Measurements from ENCODE around the gene YWHAG. TPM values are rescaled to one million over a fixed set of nuclear protein-coding genes. Genes with fewer than 3 reads are reported as not detected.

YWHAG gene
- total and polyA plus RNA-seq, 3 donors from 2014 or later, result 67.4 to 80.2 (median 78.4) TPM

- TF ChIP-seq CTCF (IDR thresholded peaks at IDR 0.05) (no peak), POLR2A (IDR thresholded peaks at IDR 0.05) (no peak)
- peaks cover 32% of the 10 kb centered on the region for H3K4me1 ChIP-seq
- H3K27me3 ChIP-seq, result no peaks in the 10 kb centered on the region
- peak overlapping the region; percentile 21 to 62 for H3K27ac ChIP-seq
- WGBS, 2 donors, result 67% methylated on average over 6 of the region's 6 CpGs
- H3K9me3 ChIP-seq, result no peaks in the 10 kb centered on the region
- intact Hi-C loops (cut with DNase I; ENCODE audit: low total_unique reads), result no loop called here
- no peak for DNase-seq
- no peaks in the 10 kb centered on the region for H3K36me3 ChIP-seq (ENCODE audit: low read depth, missing control alignments)
- no peak overlapping the region for H3K4me3 ChIP-seq
Measured at GRCh38 chr7:76334320-76334967, 24.3 kb downstream of the YWHAG start.

- DNase-seq, result peak; percentile 87
Measured at GRCh38 chr7:76333511-76334101, 25.2 kb downstream of the YWHAG start.

GRCh38 chr7:76332078-76332477 is 26.7 kb downstream of the YWHAG start:
- Histone ChIP-seq H3K27me3 (no peaks in the 10 kb centered on the region), H3K36me3 (ENCODE audit: low read depth, missing control alignments) (no peaks in the 10 kb centered on the region), H3K4me1 (peaks cover 25% of the 10 kb centered on the region), H3K27ac (no peak overlapping the region), H3K9me3 (no peaks in the 10 kb centered on the region), H3K4me3 (no peak overlapping the region)
- TF ChIP-seq POLR2A (IDR thresholded peaks at IDR 0.05) (no peak), CTCF (IDR thresholded peaks at IDR 0.05) (no peak)
- DNase-seq, result no peak
- 71 to 81% methylated on average over 9 of the region's 9 CpGs for WGBS, 2 donors
- intact Hi-C loops (cut with DNase I; ENCODE audit: low total_unique reads), result no loop called here

More at GRCh38 chr7:76333511-76334101, 25.2 kb downstream of the YWHAG start:
- peaks cover 32% of the 10 kb centered on the region for H3K4me1 ChIP-seq
- H3K27ac ChIP-seq, result peak overlapping the region; percentile 21 to 62
- H3K9me3 ChIP-seq, result no peaks in the 10 kb centered on the region
- no peak for TF ChIP-seq POLR2A (IDR thresholded peaks at IDR 0.05)
- TF ChIP-seq CTCF (IDR thresholded peaks at IDR 0.05), result no peak
- H3K4me3 ChIP-seq, result no peak overlapping the region
- intact Hi-C loops (cut with DNase I; ENCODE audit: low total_unique reads), result no loop called here
- no peaks in the 10 kb centered on the region for H3K27me3 ChIP-seq
- no peaks in the 10 kb centered on the region for H3K36me3 ChIP-seq (ENCODE audit: low read depth, missing control alignments)
- WGBS, 2 donors, result 37 to 55% methylated on average over 14 of the region's 14 CpGs

GRCh38 chr7:76330673-76331072 is 28.1 kb downstream of the YWHAG start:
- 72 to 80% methylated on average over 5 of the region's 5 CpGs for WGBS, 2 donors

More at GRCh38 chr7:76330673-76331072, 28.1 kb downstream of the YWHAG start:
- Histone ChIP-seq H3K36me3 (ENCODE audit: low read depth, missing control alignments) (no peaks in the 10 kb centered on the region), H3K4me3 (no peak overlapping the region), H3K27ac (no peak overlapping the region), H3K4me1 (peaks cover 25% of the 10 kb centered on the region), H3K9me3 (no peaks in the 10 kb centered on the region), H3K27me3 (no peaks in the 10 kb centered on the region)
- TF ChIP-seq CTCF (IDR thresholded peaks at IDR 0.05) (no peak), POLR2A (IDR thresholded peaks at IDR 0.05) (no peak)
- DNase-seq, result no peak
- intact Hi-C loops (cut with DNase I; ENCODE audit: low total_unique reads), result no loop called here
